ENCODE measurements around the gene DIAPH2. TPM values are rescaled to one million over a fixed set of nuclear protein-coding genes. Genes with fewer than 3 reads are reported as not detected.

DIAPH2 gene
- total and polyA plus RNA-seq, 2 donors (not counting 1 experiment from before 2014, with no cell fraction given), result 4.2 to 32.4 TPM

GRCh38 chrX:97447306-97447705, 762.7 kb downstream of the DIAPH2 start:
- Mint-ChIP-seq H3K27ac (no peak overlapping the region), H3K27me3 (no peaks in the 10 kb centered on the region), H3K4me1 (peaks cover 6% of the 10 kb centered on the region), H3K4me3 (no peak overlapping the region), H3K9me3 (ENCODE audit: insufficient read depth) (no peaks in the 10 kb centered on the region)
- no peak overlapping the region for H3K9ac ChIP-seq (ENCODE audit: low read length)
- ChIA-PET POLR2A (no interaction called here), CTCF (interaction anchor here (1.8 kb wide), 1 partner anchor 10 kb away, joined by 4 read pairs; no protein-coding TSS in a partner anchor)
- no peaks in the 10 kb centered on the region for H3K27me3 ChIP-seq (replicated peaks in 1 of 4; ENCODE audit: control extremely low read depth in 1 of 4, control insufficient read depth in 3 of 4, insufficient read depth in 4 of 4, low read length in 3 of 4)
- no CpG with 5 or more reads among the region's 5 CpGs for WGBS (ENCODE audit: insufficient coverage)
- no peak overlapping the region for H3K4me3 ChIP-seq (ENCODE audit: control extremely low read depth in 1 of 5, extremely low read depth in 1 of 5, insufficient read depth in 1 of 5, low read depth in 2 of 5, low read length in 4 of 5)
- H3K9me3 ChIP-seq (ENCODE audit: control extremely low read depth in 1 of 3, control insufficient read depth in 2 of 3, insufficient read depth in 1 of 3, low read length in 2 of 3), result no peaks in the 10 kb centered on the region
- no peaks in the 10 kb centered on the region for H3K36me3 ChIP-seq (replicated peaks in 1 of 2; ENCODE audit: control extremely low read depth in 1 of 2, control insufficient read depth in 1 of 2, extremely low read depth in 1 of 2, insufficient read depth in 2 of 2, low read length in 1 of 2)
- intact Hi-C loops (cut with micrococcal nuclease), result no loop called here
- no peaks in the 10 kb centered on the region for H4K20me1 ChIP-seq (ENCODE audit: control insufficient read depth, insufficient read depth, low read length, poor library complexity, severe bottlenecking)
- no peaks in the 10 kb centered on the region for H3K4me1 ChIP-seq (ENCODE audit: control insufficient read depth in 2 of 2, insufficient read depth in 2 of 2, low read length in 2 of 2)
- DNase-seq (no peak), ATAC-seq (ENCODE audit: low read depth) (no peak)
- no peak overlapping the region for H2AFZ ChIP-seq (ENCODE audit: insufficient read depth, low read depth, low read length, poor library complexity, severe bottlenecking)
- no peak overlapping the region for H3K27ac ChIP-seq (ENCODE audit: low read length in 2 of 2)
- TF ChIP-seq EZH2 (IDR thresholded peaks at IDR 0.05; ENCODE audit: borderline replicate concordance, insufficient read depth, low read depth, low read length, poor library complexity, severe bottlenecking) (no peak), CTCF (IDR thresholded peaks at IDR 0.05) (no peak)
- H3K4me2 ChIP-seq (replicated peaks; ENCODE audit: low read depth, low read length, poor library complexity, severe bottlenecking), result no peak overlapping the region
- H3K79me2 ChIP-seq (ENCODE audit: control insufficient read depth, insufficient read depth, low read length), result no peaks in the 10 kb centered on the region

- intact Hi-C loops (cut with micrococcal nuclease), result no loop called here
- H3K4me3 Mint-ChIP-seq, result no peak overlapping the region
- DNase-seq (no peak), ATAC-seq (ENCODE audit: low read depth) (no peak)
- H3K9me3 Mint-ChIP-seq (ENCODE audit: insufficient read depth), result no peaks in the 10 kb centered on the region
- Histone ChIP-seq H3K27me3 (replicated peaks in 1 of 4; ENCODE audit: control extremely low read depth in 1 of 4, control insufficient read depth in 3 of 4, insufficient read depth in 4 of 4, low read length in 3 of 4) (no peaks in the 10 kb centered on the region), H3K9ac (ENCODE audit: low read length) (no peak overlapping the region), H3K27ac (ENCODE audit: low read length in 2 of 2) (no peak overlapping the region), H3K4me1 (ENCODE audit: control insufficient read depth in 2 of 2, insufficient read depth in 2 of 2, low read length in 2 of 2) (no peaks in the 10 kb centered on the region), H3K36me3 (replicated peaks in 1 of 2; ENCODE audit: control extremely low read depth in 1 of 2, control insufficient read depth in 1 of 2, extremely low read depth in 1 of 2, insufficient read depth in 2 of 2, low read length in 1 of 2) (no peaks in the 10 kb centered on the region), H3K4me3 (ENCODE audit: control extremely low read depth in 1 of 5, extremely low read depth in 1 of 5, insufficient read depth in 1 of 5, low read depth in 2 of 5, low read length in 4 of 5) (no peak overlapping the region), H4K20me1 (ENCODE audit: control insufficient read depth, insufficient read depth, low read length, poor library complexity, severe bottlenecking) (no peaks in the 10 kb centered on the region), H3K79me2 (ENCODE audit: control insufficient read depth, insufficient read depth, low read length) (no peaks in the 10 kb centered on the region), H3K9me3 (ENCODE audit: control extremely low read depth in 1 of 3, control insufficient read depth in 2 of 3, insufficient read depth in 1 of 3, low read length in 2 of 3) (no peaks in the 10 kb centered on the region), H2AFZ (ENCODE audit: insufficient read depth, low read depth, low read length, poor library complexity, severe bottlenecking) (no peak overlapping the region), H3K4me2 (replicated peaks; ENCODE audit: low read depth, low read length, poor library complexity, severe bottlenecking) (no peak overlapping the region)
- H3K27ac Mint-ChIP-seq, result no peak overlapping the region
- no peaks in the 10 kb centered on the region for H3K27me3 Mint-ChIP-seq
- H3K4me1 Mint-ChIP-seq, result no peaks in the 10 kb centered on the region
- ChIA-PET CTCF (no interaction called here), POLR2A (no interaction called here)
- TF ChIP-seq EZH2 (IDR thresholded peaks at IDR 0.05; ENCODE audit: borderline replicate concordance, insufficient read depth, low read depth, low read length, poor library complexity, severe bottlenecking) (no peak), CTCF (IDR thresholded peaks at IDR 0.05) (no peak)
These were observed 767.6 kb downstream of the DIAPH2 start for GRCh38 chrX:97452283-97452682.

All from B cell (primary cell).